ENCODE measurements around the gene DRC3.

Gene DRC3

GRCh38 chr17:18002171-18002570, 29.5 kb downstream of the DRC3 start:
- no peaks in the 10 kb centered on the region for H3K27me3 ChIP-seq (ENCODE audit: control insufficient read depth, insufficient read depth, low read length)
- H3K36me3 ChIP-seq (ENCODE audit: control insufficient read depth, low read depth, low read length): no peaks in the 10 kb centered on the region
- no peak overlapping the region for H3K9ac ChIP-seq (ENCODE audit: low read length)
- no peak overlapping the region for H3K4me3 ChIP-seq (ENCODE audit: low read length)
- no peaks in the 10 kb centered on the region for H3K9me3 ChIP-seq (ENCODE audit: control insufficient read depth, low read depth, low read length)
- H3K4me1 ChIP-seq (ENCODE audit: control insufficient read depth, low read depth, low read length): no peaks in the 10 kb centered on the region
- no peak overlapping the region for H3K27ac ChIP-seq (ENCODE audit: low read length)

GRCh38 chr17:18004345-18004744, 31.7 kb downstream of the DRC3 start:
- H3K9me3 ChIP-seq (ENCODE audit: control insufficient read depth, low read depth, low read length): no peaks in the 10 kb centered on the region
- H3K4me1 ChIP-seq (ENCODE audit: control insufficient read depth, low read depth, low read length): no peaks in the 10 kb centered on the region
- H3K27ac ChIP-seq (ENCODE audit: low read length): no peak overlapping the region
- no peaks in the 10 kb centered on the region for H3K27me3 ChIP-seq (ENCODE audit: control insufficient read depth, insufficient read depth, low read length)
- no peaks in the 10 kb centered on the region for H3K36me3 ChIP-seq (ENCODE audit: control insufficient read depth, low read depth, low read length)
- no peak overlapping the region for H3K4me3 ChIP-seq (ENCODE audit: low read length)
- H3K9ac ChIP-seq (ENCODE audit: low read length): no peak overlapping the region

GRCh38 chr17:18004884-18005305, 32.2 kb downstream of the DRC3 start:
- H3K9me3 ChIP-seq (ENCODE audit: control insufficient read depth, low read depth, low read length): no peaks in the 10 kb centered on the region
- no peak overlapping the region for H3K4me3 ChIP-seq (ENCODE audit: low read length)
- H3K4me1 ChIP-seq (ENCODE audit: control insufficient read depth, low read depth, low read length): no peaks in the 10 kb centered on the region
- no peaks in the 10 kb centered on the region for H3K27me3 ChIP-seq (ENCODE audit: control insufficient read depth, insufficient read depth, low read length)
- H3K36me3 ChIP-seq (ENCODE audit: control insufficient read depth, low read depth, low read length): no peaks in the 10 kb centered on the region
- H3K27ac ChIP-seq (ENCODE audit: low read length): no peak overlapping the region
- H3K9ac ChIP-seq (ENCODE audit: low read length): no peak overlapping the region

- Histone ChIP-seq H3K4me3 (ENCODE audit: low read length) (no peak overlapping the region), H3K36me3 (ENCODE audit: control insufficient read depth, low read depth, low read length) (no peaks in the 10 kb centered on the region), H3K27ac (ENCODE audit: low read length) (no peak overlapping the region), H3K9ac (ENCODE audit: low read length) (no peak overlapping the region), H3K4me1 (ENCODE audit: control insufficient read depth, low read depth, low read length) (no peaks in the 10 kb centered on the region), H3K9me3 (ENCODE audit: control insufficient read depth, low read depth, low read length) (no peaks in the 10 kb centered on the region), H3K27me3 (ENCODE audit: control insufficient read depth, insufficient read depth, low read length) (no peaks in the 10 kb centered on the region)
Observed at GRCh38 chr17:18005496-18005895, 32.8 kb downstream of the DRC3 start.

- no peaks in the 10 kb centered on the region for H3K36me3 ChIP-seq (ENCODE audit: control insufficient read depth, low read depth, low read length)
- no peaks in the 10 kb centered on the region for H3K27me3 ChIP-seq (ENCODE audit: control insufficient read depth, insufficient read depth, low read length)
- H3K27ac ChIP-seq (ENCODE audit: low read length): no peak overlapping the region
- no peak overlapping the region for H3K4me3 ChIP-seq (ENCODE audit: low read length)
- H3K9me3 ChIP-seq (ENCODE audit: control insufficient read depth, low read depth, low read length): no peaks in the 10 kb centered on the region
- no peak overlapping the region for H3K9ac ChIP-seq (ENCODE audit: low read length)
- H3K4me1 ChIP-seq (ENCODE audit: control insufficient read depth, low read depth, low read length): no peaks in the 10 kb centered on the region
Observed at GRCh38 chr17:18006495-18007239, 34.0 kb downstream of the DRC3 start.

- Histone ChIP-seq H3K27ac (ENCODE audit: low read length) (no peak overlapping the region), H3K36me3 (ENCODE audit: control insufficient read depth, low read depth, low read length) (no peaks in the 10 kb centered on the region)
Observed at GRCh38 chr17:18008496-18009268, 36.0 kb downstream of the DRC3 start.

GRCh38 chr17:18009609-18010420, 37.2 kb downstream of the DRC3 start:
- Histone ChIP-seq H3K4me1 (ENCODE audit: control insufficient read depth, low read depth, low read length) (no peaks in the 10 kb centered on the region), H3K27me3 (ENCODE audit: control insufficient read depth, insufficient read depth, low read length) (no peaks in the 10 kb centered on the region), H3K9ac (ENCODE audit: low read length) (no peak overlapping the region), H3K36me3 (ENCODE audit: control insufficient read depth, low read depth, low read length) (no peaks in the 10 kb centered on the region), H3K4me3 (ENCODE audit: low read length) (no peak overlapping the region), H3K9me3 (ENCODE audit: control insufficient read depth, low read depth, low read length) (no peaks in the 10 kb centered on the region), H3K27ac (ENCODE audit: low read length) (no peak overlapping the region)

More at GRCh38 chr17:18008496-18009268, 36.0 kb downstream of the DRC3 start:
- H3K27me3 ChIP-seq (ENCODE audit: control insufficient read depth, insufficient read depth, low read length): no peaks in the 10 kb centered on the region
- H3K4me1 ChIP-seq (ENCODE audit: control insufficient read depth, low read depth, low read length): no peaks in the 10 kb centered on the region
- H3K9me3 ChIP-seq (ENCODE audit: control insufficient read depth, low read depth, low read length): no peaks in the 10 kb centered on the region
- H3K4me3 ChIP-seq (ENCODE audit: low read length): no peak overlapping the region
- no peak overlapping the region for H3K9ac ChIP-seq (ENCODE audit: low read length)

GRCh38 chr17:18011286-18011685, 38.6 kb downstream of the DRC3 start:
- Histone ChIP-seq H3K27me3 (ENCODE audit: control insufficient read depth, insufficient read depth, low read length) (no peaks in the 10 kb centered on the region), H3K9me3 (ENCODE audit: control insufficient read depth, low read depth, low read length) (no peaks in the 10 kb centered on the region), H3K27ac (ENCODE audit: low read length) (no peak overlapping the region), H3K4me1 (ENCODE audit: control insufficient read depth, low read depth, low read length) (no peaks in the 10 kb centered on the region), H3K36me3 (ENCODE audit: control insufficient read depth, low read depth, low read length) (no peaks in the 10 kb centered on the region), H3K9ac (ENCODE audit: low read length) (no peak overlapping the region), H3K4me3 (ENCODE audit: low read length) (no peak overlapping the region)

- H3K4me3 ChIP-seq (ENCODE audit: low read length): no peak overlapping the region
- no peaks in the 10 kb centered on the region for H3K36me3 ChIP-seq (ENCODE audit: control insufficient read depth, low read depth, low read length)
- H3K27ac ChIP-seq (ENCODE audit: low read length): no peak overlapping the region
- H3K9me3 ChIP-seq (ENCODE audit: control insufficient read depth, low read depth, low read length): no peaks in the 10 kb centered on the region
- no peaks in the 10 kb centered on the region for H3K4me1 ChIP-seq (ENCODE audit: control insufficient read depth, low read depth, low read length)
- H3K9ac ChIP-seq (ENCODE audit: low read length): no peak overlapping the region
- no peaks in the 10 kb centered on the region for H3K27me3 ChIP-seq (ENCODE audit: control insufficient read depth, insufficient read depth, low read length)
Observed at GRCh38 chr17:18014006-18014405, 41.3 kb downstream of the DRC3 start.

GRCh38 chr17:18015593-18015992, 42.9 kb downstream of the DRC3 start:
- Histone ChIP-seq H3K27me3 (ENCODE audit: control insufficient read depth, insufficient read depth, low read length) (no peaks in the 10 kb centered on the region), H3K9ac (ENCODE audit: low read length) (no peak overlapping the region), H3K27ac (ENCODE audit: low read length) (no peak overlapping the region), H3K4me3 (ENCODE audit: low read length) (no peak overlapping the region), H3K36me3 (ENCODE audit: control insufficient read depth, low read depth, low read length) (no peaks in the 10 kb centered on the region), H3K9me3 (ENCODE audit: control insufficient read depth, low read depth, low read length) (no peaks in the 10 kb centered on the region), H3K4me1 (ENCODE audit: control insufficient read depth, low read depth, low read length) (peaks cover 4% of the 10 kb centered on the region)

GRCh38 chr17:18016426-18016825, 43.8 kb downstream of the DRC3 start:
- Histone ChIP-seq H3K9ac (ENCODE audit: low read length) (no peak overlapping the region), H3K4me1 (ENCODE audit: control insufficient read depth, low read depth, low read length) (peaks cover 4% of the 10 kb centered on the region), H3K27ac (ENCODE audit: low read length) (no peak overlapping the region), H3K36me3 (ENCODE audit: control insufficient read depth, low read depth, low read length) (no peaks in the 10 kb centered on the region), H3K4me3 (ENCODE audit: low read length) (no peak overlapping the region), H3K27me3 (ENCODE audit: control insufficient read depth, insufficient read depth, low read length) (no peaks in the 10 kb centered on the region), H3K9me3 (ENCODE audit: control insufficient read depth, low read depth, low read length) (no peaks in the 10 kb centered on the region)
